Sigmoid colon (tissue), 7 donors: ENCODE measurements around the gene RPS6KA5. TPM values are rescaled to one million over a fixed set of nuclear protein-coding genes. Genes with fewer than 3 reads are reported as not detected.
A peak's percentile ranks its signal among the peaks of the same experiment; 100 is the strongest.

Source experiments
- DNase-seq: peaks from one replicate; pipeline ENCODE4 v3.0.0-alpha.2; 2019
- H3K27ac ChIP-seq, 4 donors: fragments of 200-600 bp; sonication (generic); one replicate each; pipeline ENCODE4 v1.5.1; 2016 to 2019; ENCODE audit warnings: mild to moderate bottlenecking in 1 of 4
- H3K27me3 ChIP-seq, 3 donors: fragments of 200-600 bp; sonication (generic); one replicate each; pipeline ENCODE4 v1.5.1; 2019; ENCODE audit warnings: mild to moderate bottlenecking in 1 of 3
- H3K36me3 ChIP-seq, 4 donors: fragments of 200-600 bp; sonication (generic); one replicate each; pipeline ENCODE4 v1.5.1; 2016 to 2019
- H3K4me1 ChIP-seq, 4 donors: fragments of 200-600 bp; sonication (generic); one replicate each; pipeline ENCODE4 v1.5.1; 2017 to 2019
- H3K4me3 ChIP-seq, 4 donors: fragments of 200-600 bp; sonication (generic); one replicate each; pipeline ENCODE4 v1.5.1; 2017 to 2019; ENCODE audit warnings: mild to moderate bottlenecking in 2 of 4, moderate library complexity in 1 of 4
- H3K9me3 ChIP-seq, 4 donors: fragments of 200-600 bp in 3 of 4; sonication (generic) in 3 of 4; one replicate each; pipeline versions ENCODE4 v1.5.1 to v1.6.1; 2013 to 2019
- CTCF ChIP-seq, 4 experiments: fragments of 450-650 bp in 3 of 4; fragments of 200-600 bp in 1 of 4; IDR thresholded peaks; one replicate each; pipeline ENCODE4 v1.5.1; 2016 to 2019; ENCODE audit warnings: antibody characterized with exemption in 4 of 4, mild to moderate bottlenecking in 3 of 4, moderate library complexity in 2 of 4
- EP300 ChIP-seq, 4 donors: sonication (generic); formaldehyde crosslinking; IDR thresholded peaks; one replicate each; pipeline ENCODE4 v1.6.1; 2017; ENCODE audit warnings: antibody characterized with exemption in 4 of 4
- POLR2A ChIP-seq, 2 donors: fragments of 450-650 bp; IDR thresholded peaks; one replicate each; pipeline ENCODE4 v1.6.1; 2016; ENCODE audit warnings: antibody characterized with exemption in 2 of 2, mild to moderate bottlenecking in 2 of 2, moderate library complexity in 2 of 2
- POLR2AphosphoS5 ChIP-seq, 4 donors: sonication (generic); formaldehyde crosslinking; IDR thresholded peaks; one replicate each; pipeline ENCODE4 v1.6.1; 2017; ENCODE audit warnings: antibody characterized with exemption in 4 of 4
- WGBS, 2 donors: extraction: QIAGEN DNeasy Blood & Tissue Kit; methylation state at CpG; one replicate each; pipeline ENCODE4 v1.1.7; 2013; 5-methylcytosine and 5-hydroxymethylcytosine counted together
- intact Hi-C: fragments of 100-400 bp; cut with DNase I; formaldehyde crosslinking; loops from one replicate; pipeline ENCODE4 v1.15.1; 2023
- polyA plus RNA-seq, 3 donors: library from polyadenylated mRNA; stranded (reverse); fragments of 200-250 nt; gene quantifications; one replicate each; pipeline ENCODE4 v1.2.3, GENCODE V29; 2013
- total RNA-seq, 4 donors: library from RNA; depleted of rRNA; stranded (reverse); fragments of >200 nt; gene quantifications; one replicate each; pipeline ENCODE4 v1.1.0, GENCODE V29; 2016
- donor health status: healthy with polysubstance abuse.
- donor health status: Bipolar disorder and iron deficiency.
- donor health status: healthy.

RPS6KA5 gene
- total and polyA plus RNA-seq, 7 donors = 3.6 to 36.4 (median 18.2) TPM

- Histone ChIP-seq H3K4me1 (peaks cover 0 to 20% (median 17%) of the 10 kb centered on the region in 4 donors), H3K9me3 (no peaks in the 10 kb centered on the region), H3K36me3 (no peaks in the 10 kb centered on the region), H3K4me3 (peak within 1 kb of the TSS; percentile 76 to 84 (median 80)), H3K27ac (peak within 1 kb of the TSS in 3 of 4 donors; percentile 55 to 66 (median 64)), H3K27me3 (no peaks in the 10 kb centered on the region)
- TF ChIP-seq POLR2A (IDR thresholded peaks at IDR 0.05) = no peak
- TF ChIP-seq EP300 (IDR thresholded peaks at IDR 0.05) = no peak
- TF ChIP-seq POLR2AphosphoS5 (IDR thresholded peaks at IDR 0.05) = no peak
- TF ChIP-seq CTCF (IDR thresholded peaks at IDR 0.05) = no peak
- peak; percentile 73 for DNase-seq
- WGBS, 2 donors = 2% methylated on average over 111 of the region's 111 CpGs
- intact Hi-C loops = loop anchor here (2.0 to 5.0 kb wide), 4 partner anchors 57 to 515 kb away; no protein-coding TSS in a partner anchor
Observed at GRCh38 chr14:90815822-90816662, 244.4 kb downstream of the RPS6KA5 start, which contains the start of gene TTC7B. Gene TTC7B (minus strand): TSS chr14:90816430. CDS start chr14:90816295, 135 bp downstream.

- intact Hi-C loops = loop anchor here (5.0 kb wide), 2 partner anchors 413 to 433 kb away; no protein-coding TSS in a partner anchor
- TF ChIP-seq CTCF (IDR thresholded peaks at IDR 0.05) (no peak), EP300 (IDR thresholded peaks at IDR 0.05) (no peak), POLR2AphosphoS5 (IDR thresholded peaks at IDR 0.05) (no peak), POLR2A (IDR thresholded peaks at IDR 0.05) (no peak)
- WGBS, 2 donors = 52 to 57% methylated on average over 5 of the region's 5 CpGs
- no peak for DNase-seq
- Histone ChIP-seq H3K9me3 (no peaks in the 10 kb centered on the region), H3K4me3 (peak overlapping the region; percentile 76 to 84 (median 80)), H3K27ac (peak overlapping the region in 3 of 4 donors; percentile 55 to 66 (median 64)), H3K36me3 (no peaks in the 10 kb centered on the region), H3K4me1 (peaks cover 0 to 20% (median 17%) of the 10 kb centered on the region in 4 donors), H3K27me3 (no peaks in the 10 kb centered on the region)
Observed at GRCh38 chr14:90815572-90815821, 244.9 kb downstream of the RPS6KA5 start.

- no peak for TF ChIP-seq POLR2AphosphoS5 (IDR thresholded peaks at IDR 0.05)
- TF ChIP-seq POLR2A (IDR thresholded peaks at IDR 0.05) = no peak
- TF ChIP-seq CTCF (IDR thresholded peaks at IDR 0.05) = no peak
- TF ChIP-seq EP300 (IDR thresholded peaks at IDR 0.05) = no peak
- H3K9me3 ChIP-seq = no peaks in the 10 kb centered on the region
- WGBS, 2 donors = 54 to 75% methylated on average over 13 of the region's 13 CpGs
- no peaks in the 10 kb centered on the region for H3K36me3 ChIP-seq
- H3K27me3 ChIP-seq = no peaks in the 10 kb centered on the region
- no peak for DNase-seq
- intact Hi-C loops = loop anchor here (5.0 kb wide), 2 partner anchors 413 to 433 kb away; no protein-coding TSS in a partner anchor
- H3K4me1 ChIP-seq = peaks cover 0 to 23% (median 17%) of the 10 kb centered on the region in 4 donors
- H3K4me3 ChIP-seq = peak overlapping the region; percentile 76 to 84 (median 80)
- H3K27ac ChIP-seq = peak overlapping the region in 3 of 4 donors; percentile 55 to 66 (median 64)
Observed at GRCh38 chr14:90814806-90815571, 245.5 kb downstream of the RPS6KA5 start.

GRCh38 chr14:90813442-90813841, 247.0 kb downstream of the RPS6KA5 start:
- no peak for TF ChIP-seq CTCF (IDR thresholded peaks at IDR 0.05)
- no peak for TF ChIP-seq POLR2AphosphoS5 (IDR thresholded peaks at IDR 0.05)
- TF ChIP-seq EP300 (IDR thresholded peaks at IDR 0.05) = no peak
- TF ChIP-seq POLR2A (IDR thresholded peaks at IDR 0.05) = no peak
- Histone ChIP-seq H3K36me3 (no peaks in the 10 kb centered on the region), H3K9me3 (no peaks in the 10 kb centered on the region), H3K27me3 (no peaks in the 10 kb centered on the region), H3K27ac (no peak overlapping the region), H3K4me3 (no peak overlapping the region), H3K4me1 (peaks cover 0 to 36% (median 25%) of the 10 kb centered on the region in 4 donors)
- intact Hi-C loops = no loop called here
- no peak for DNase-seq
- WGBS, 2 donors = 80 to 87% methylated on average over 5 of the region's 5 CpGs
